GM19455 (cell line): ENCODE results near the gene MINK1.
"Not testable (repeated sequence)": the region's sequence is repeated elsewhere in the genome, so short reads cannot be mapped to it uniquely, and the experiment has no call there.

Source experiments
- ATAC-seq: cut with Tn5 transposase; IDR thresholded peaks from one replicate; pipeline ENCODE4 v1.9.1; 2021; ENCODE audit not compliant: unreplicated experiment

Gene MINK1

DNA sequence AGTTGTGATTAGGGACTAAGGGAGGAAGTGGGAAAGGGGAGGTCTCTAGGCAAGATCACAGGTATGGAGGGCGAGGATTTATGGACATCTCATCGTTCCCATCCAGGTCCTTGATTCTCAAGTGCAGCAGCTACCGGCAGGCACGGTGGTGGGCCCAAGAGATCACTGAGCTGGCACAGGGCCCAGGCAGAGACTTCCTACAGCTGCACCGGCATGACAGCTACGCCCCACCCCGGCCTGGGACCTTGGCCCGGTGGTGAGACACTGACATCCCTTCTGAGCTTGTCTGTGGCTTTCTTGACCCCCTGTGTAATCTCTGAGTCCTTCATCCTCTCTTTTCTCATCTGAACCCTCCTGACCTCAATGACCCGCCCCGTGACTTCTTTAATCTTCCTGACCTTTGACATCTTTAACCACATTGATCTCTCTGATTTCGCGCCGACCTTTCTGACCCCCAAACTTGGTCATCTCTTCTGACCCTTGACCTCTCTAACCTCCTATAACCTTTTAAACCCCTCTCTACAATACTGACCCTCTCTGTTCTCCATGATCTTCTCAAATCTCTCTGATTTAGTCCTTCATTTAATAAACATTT lies 22.3 kb upstream of the MINK1 start:
- no peak for ATAC-seq

GRCh38 chr17:4811471-4811870 lies 21.7 kb upstream of the MINK1 start:
- ATAC-seq, result no peak

DNA sequence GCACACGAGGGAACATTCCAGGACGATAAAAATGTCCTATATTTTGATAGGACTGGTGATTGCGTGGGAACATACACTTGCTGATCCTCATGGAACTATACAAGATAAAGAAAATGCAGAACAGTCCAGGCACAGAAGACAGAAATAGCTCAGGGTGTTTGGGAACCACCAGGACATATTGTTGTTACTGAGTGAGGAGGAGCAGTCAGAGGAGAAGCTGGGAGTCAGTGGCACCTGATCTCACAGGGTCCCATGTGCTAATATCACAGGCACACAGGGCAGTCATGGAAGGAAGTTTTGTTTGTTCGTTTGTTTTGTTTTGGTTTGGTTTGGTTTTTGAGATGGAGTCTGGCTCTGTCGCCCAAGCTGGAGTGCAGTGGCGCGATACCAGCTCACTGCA lies 20.4 kb upstream of the MINK1 start:
- no peak for ATAC-seq

GRCh38 chr17:4815043-4815675 lies 18.0 kb upstream of the MINK1 start:
- no peak for ATAC-seq

DNA sequence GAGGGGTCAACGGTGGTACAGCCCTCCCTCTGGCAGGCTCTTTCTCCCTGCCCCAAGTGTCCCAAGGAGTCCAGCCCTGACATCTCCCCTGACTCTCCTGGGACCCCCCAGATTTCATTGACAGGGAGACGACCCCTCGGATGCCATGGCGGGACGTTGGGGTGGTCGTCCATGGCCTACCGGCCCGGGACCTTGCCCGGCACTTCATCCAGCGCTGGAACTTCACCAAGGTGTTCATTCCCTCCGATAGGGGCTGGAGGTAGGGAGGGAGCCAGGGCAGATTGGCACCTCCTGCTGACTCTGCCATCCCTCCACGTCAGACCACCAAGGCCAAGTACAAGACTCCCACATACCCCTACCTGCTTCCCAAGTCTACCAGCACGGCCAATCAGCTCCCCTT lies 16.3 kb upstream of the MINK1 start:
- no peak for ATAC-seq

- ATAC-seq, result no peak
These were observed 14.9 kb upstream of the MINK1 start for GRCh38 chr17:4818276-4818675.

GRCh38 chr17:4822835-4823234 lies 10.3 kb upstream of the MINK1 start:
- no peak for ATAC-seq

GRCh38 chr17:4823373-4824089 lies 9.6 kb upstream of the MINK1 start:
- ATAC-seq, result no peak

- no peak for ATAC-seq
These were observed 5.7 kb upstream of the MINK1 start for GRCh38 chr17:4827399-4827798.

- not testable (repeated sequence) for ATAC-seq
These were observed 337 bp upstream of the MINK1 start for GRCh38 chr17:4832829-4833177.

GRCh38 chr17:4833941-4834680 lies 971 bp downstream of the MINK1 start:
- no peak for ATAC-seq

DNA sequence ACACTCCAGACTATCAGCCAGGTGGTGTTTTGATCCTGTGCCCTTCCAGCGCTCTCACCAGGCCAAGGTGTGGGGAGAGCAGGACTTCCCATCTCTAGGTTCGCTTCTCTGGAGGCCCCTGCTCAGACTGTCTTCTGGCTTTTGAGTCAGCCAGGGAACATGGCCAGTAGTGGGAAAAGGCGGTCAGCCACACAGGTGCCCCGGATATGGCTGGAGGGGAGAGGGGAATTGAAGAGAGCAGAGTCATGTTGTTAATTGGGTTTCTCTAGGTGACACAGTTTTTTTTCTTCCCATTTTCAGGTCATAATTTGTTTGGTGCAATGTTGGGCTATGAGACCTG lies 1.5 kb downstream of the MINK1 start:
- no peak for ATAC-seq

DNA sequence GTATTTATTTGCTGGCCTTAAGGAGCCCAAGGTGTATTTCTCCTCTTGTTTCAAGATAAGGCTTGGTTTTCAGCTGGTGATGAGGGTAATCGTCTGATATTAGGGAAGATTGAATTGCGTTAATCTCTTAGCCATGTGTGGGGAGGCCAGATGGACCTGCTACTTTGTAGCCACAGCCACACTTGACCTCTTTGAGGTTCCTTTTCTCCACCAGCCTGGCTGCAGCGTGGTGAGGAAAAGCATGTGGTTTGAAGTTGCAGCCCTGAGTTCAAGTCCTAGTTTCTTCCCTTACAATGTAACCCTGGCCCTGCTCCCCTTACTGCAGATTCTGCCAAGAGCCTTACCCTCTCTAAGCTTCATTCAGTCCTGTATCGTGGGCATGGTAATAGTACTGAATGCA lies 3.1 kb downstream of the MINK1 start:
- no peak for ATAC-seq

- no peak for ATAC-seq
These were observed 4.5 kb downstream of the MINK1 start for GRCh38 chr17:4837471-4838308.

GRCh38 chr17:4838309-4838785 lies 5.2 kb downstream of the MINK1 start:
- no peak for ATAC-seq

DNA sequence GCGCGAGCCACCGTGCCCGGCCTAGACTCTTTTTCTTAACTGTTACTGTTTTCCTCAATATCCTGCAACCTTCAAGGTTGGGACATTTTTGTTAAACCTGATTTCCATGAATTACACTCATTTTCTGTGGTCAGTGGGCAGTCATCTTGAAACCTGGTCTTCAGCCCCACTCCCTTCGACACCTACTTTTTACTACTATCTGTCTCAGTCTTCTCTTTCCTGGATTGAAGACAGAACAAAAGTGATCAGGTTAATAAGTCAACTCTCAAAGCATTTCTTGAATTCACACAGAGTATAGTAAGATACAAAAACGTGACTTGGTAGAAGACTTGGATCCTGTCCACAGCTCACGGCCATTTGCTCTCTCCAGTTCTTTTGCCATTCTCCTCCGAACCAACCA lies 6.1 kb downstream of the MINK1 start:
- no peak for ATAC-seq

GRCh38 chr17:4839965-4840892 lies 7.1 kb downstream of the MINK1 start:
- ATAC-seq, result no peak

DNA sequence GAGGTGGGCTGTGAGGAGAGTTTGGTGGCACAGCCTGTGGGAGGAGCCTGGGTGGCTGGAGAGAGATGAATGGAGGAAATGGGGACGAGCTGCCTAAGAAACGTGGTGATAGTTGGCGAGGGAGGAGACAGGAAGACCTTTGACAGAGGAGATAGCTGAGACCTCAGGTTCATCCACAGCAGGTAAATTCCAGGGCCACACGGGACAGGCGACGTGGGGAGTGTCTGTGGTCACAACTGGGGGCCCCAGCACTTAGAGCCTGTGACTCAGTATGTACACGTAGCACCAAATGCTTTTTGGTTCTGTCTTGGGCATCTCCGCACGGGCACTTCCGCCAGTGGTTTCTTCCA lies 7.7 kb downstream of the MINK1 start:
- ATAC-seq, result no peak

GRCh38 chr17:4842376-4842775 lies 9.2 kb downstream of the MINK1 start:
- no peak for ATAC-seq
